ENCODE measurements around the gene MRPS9.

The MRPS9 gene

DNA sequence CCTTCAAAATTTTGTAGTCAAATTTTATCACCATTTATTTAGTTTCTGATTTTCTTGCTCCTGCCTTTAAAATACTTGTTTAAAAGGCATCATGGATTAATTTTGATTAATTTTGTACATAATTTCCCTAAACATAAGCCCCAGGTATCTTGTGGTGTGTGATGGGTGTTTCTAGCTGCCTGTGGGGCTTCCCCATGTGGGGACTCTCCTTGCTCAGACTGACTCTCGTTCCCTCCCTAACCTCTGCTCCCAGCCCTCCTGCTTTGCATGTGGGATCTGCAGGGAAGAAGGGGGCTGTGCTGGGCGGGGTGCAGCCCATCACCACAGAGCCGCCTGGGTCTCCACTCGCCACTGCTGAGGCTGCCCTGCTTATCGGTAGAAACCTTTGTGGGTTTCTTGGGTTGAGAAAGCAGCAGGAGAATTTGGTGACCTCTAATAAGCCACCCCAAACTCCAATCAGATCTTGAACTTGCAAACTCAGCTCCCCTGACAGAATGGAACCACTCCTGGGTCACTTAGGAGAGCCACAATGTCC is 72.5 kb downstream of the MRPS9 start:
- Histone ChIP-seq H3K4me1 (ENCODE audit: low read length) (peaks cover 22% of the 10 kb centered on the region), H3K4me3 (ENCODE audit: low read length) (no peak overlapping the region)

DNA sequence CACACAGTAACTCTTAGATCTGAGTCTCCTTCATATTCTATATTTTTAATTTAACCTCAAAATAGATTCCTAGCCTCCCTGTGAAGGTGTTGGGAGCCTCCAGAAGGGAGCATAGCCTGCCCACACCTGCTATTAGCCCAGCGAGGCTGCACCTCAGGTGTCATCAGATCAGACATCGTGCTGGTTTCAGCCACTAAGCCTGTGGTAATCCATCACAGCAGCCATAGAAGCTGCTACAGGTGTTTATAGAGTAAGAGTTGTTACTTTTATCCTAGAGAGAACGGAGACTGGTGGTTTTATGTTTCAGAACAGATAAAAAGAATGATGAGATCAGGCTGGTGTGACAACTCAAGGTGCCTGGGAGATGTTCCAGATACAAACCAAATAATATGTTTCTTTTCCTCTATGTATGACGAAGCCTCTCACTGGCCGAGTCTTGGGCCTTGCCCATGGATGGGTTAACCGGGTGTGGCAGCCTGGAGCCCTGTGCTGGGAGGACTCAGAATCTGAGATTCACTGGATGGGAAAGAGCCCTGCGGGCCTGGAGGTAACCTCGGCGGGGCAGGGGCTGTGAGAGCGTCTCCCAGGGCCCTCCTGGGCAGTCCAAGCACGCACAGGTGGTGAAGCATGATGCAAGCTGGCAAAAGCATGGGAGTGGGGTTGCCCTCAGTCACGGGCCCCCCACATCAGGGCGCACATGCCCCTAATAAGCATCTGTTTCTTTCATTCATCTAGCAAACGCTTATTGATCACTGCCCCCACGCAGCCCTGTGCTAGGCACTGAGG is 73.7 kb downstream of the MRPS9 start:
- Histone ChIP-seq H2AFZ (ENCODE audit: low read depth, low read length) (no peak overlapping the region), H3K4me2 (ENCODE audit: low read length) (no peak overlapping the region), H3K9ac (ENCODE audit: low read length) (no peak overlapping the region), H3K27me3 (ENCODE audit: low read depth, low read length) (no peaks in the 10 kb centered on the region), H3K36me3 (replicated peaks; ENCODE audit: low read depth, low read length) (no peaks in the 10 kb centered on the region), H3K4me1 (ENCODE audit: low read length) (peaks cover 14% of the 10 kb centered on the region), H3K79me2 (ENCODE audit: low read length) (no peaks in the 10 kb centered on the region), H4K20me1 (ENCODE audit: insufficient read depth, low read length) (no peaks in the 10 kb centered on the region), H3K27ac (ENCODE audit: low read length) (no peak overlapping the region), H3K9me3 (ENCODE audit: insufficient read depth, low read length) (no peaks in the 10 kb centered on the region), H3K4me3 (ENCODE audit: low read length) (no peak overlapping the region)
- TF ChIP-seq CTCF (IDR thresholded peaks at IDR 0.05; ENCODE audit: low read depth, low read length), result no peak

More for the DNA sequence above, 72.5 kb downstream of the MRPS9 start:
- H3K27me3 ChIP-seq (ENCODE audit: low read depth, low read length), result no peaks in the 10 kb centered on the region
- peak overlapping the region; percentile 47 for H3K4me2 ChIP-seq (ENCODE audit: low read length)
- TF ChIP-seq EZH2phosphoT487 (IDR thresholded peaks at IDR 0.05; ENCODE audit: low read depth) (no peak), CTCF (IDR thresholded peaks at IDR 0.05; ENCODE audit: low read depth, low read length) (no peak)
- H2AFZ ChIP-seq (ENCODE audit: low read depth, low read length), result no peak overlapping the region
- no peak overlapping the region for H3K9ac ChIP-seq (ENCODE audit: low read length)
- H4K20me1 ChIP-seq (ENCODE audit: insufficient read depth, low read length), result no peaks in the 10 kb centered on the region
- H3K79me2 ChIP-seq (ENCODE audit: low read length), result no peaks in the 10 kb centered on the region
- no peaks in the 10 kb centered on the region for H3K9me3 ChIP-seq (ENCODE audit: insufficient read depth, low read length)
- no peaks in the 10 kb centered on the region for H3K36me3 ChIP-seq (replicated peaks; ENCODE audit: low read depth, low read length)
- no peak overlapping the region for H3K27ac ChIP-seq (ENCODE audit: low read length)

GRCh38 chr2:105112345-105112744 is 74.5 kb downstream of the MRPS9 start:
- no peaks in the 10 kb centered on the region for H3K9me3 ChIP-seq (ENCODE audit: insufficient read depth, low read length)
- no peak overlapping the region for H3K27ac ChIP-seq (ENCODE audit: low read length)
- no peaks in the 10 kb centered on the region for H3K79me2 ChIP-seq (ENCODE audit: low read length)
- peaks cover 8% of the 10 kb centered on the region for H3K4me1 ChIP-seq (ENCODE audit: low read length)
- no peak overlapping the region for H3K4me3 ChIP-seq (ENCODE audit: low read length)
- H4K20me1 ChIP-seq (ENCODE audit: insufficient read depth, low read length), result no peaks in the 10 kb centered on the region
- H2AFZ ChIP-seq (ENCODE audit: low read depth, low read length), result no peak overlapping the region
- H3K27me3 ChIP-seq (ENCODE audit: low read depth, low read length), result no peaks in the 10 kb centered on the region
- H3K9ac ChIP-seq (ENCODE audit: low read length), result no peak overlapping the region
- H3K4me2 ChIP-seq (ENCODE audit: low read length), result no peak overlapping the region
- TF ChIP-seq EZH2phosphoT487 (IDR thresholded peaks at IDR 0.05; ENCODE audit: low read depth) (no peak), CTCF (IDR thresholded peaks at IDR 0.05; ENCODE audit: low read depth, low read length) (no peak)
- no peaks in the 10 kb centered on the region for H3K36me3 ChIP-seq (replicated peaks; ENCODE audit: low read depth, low read length)

DNA sequence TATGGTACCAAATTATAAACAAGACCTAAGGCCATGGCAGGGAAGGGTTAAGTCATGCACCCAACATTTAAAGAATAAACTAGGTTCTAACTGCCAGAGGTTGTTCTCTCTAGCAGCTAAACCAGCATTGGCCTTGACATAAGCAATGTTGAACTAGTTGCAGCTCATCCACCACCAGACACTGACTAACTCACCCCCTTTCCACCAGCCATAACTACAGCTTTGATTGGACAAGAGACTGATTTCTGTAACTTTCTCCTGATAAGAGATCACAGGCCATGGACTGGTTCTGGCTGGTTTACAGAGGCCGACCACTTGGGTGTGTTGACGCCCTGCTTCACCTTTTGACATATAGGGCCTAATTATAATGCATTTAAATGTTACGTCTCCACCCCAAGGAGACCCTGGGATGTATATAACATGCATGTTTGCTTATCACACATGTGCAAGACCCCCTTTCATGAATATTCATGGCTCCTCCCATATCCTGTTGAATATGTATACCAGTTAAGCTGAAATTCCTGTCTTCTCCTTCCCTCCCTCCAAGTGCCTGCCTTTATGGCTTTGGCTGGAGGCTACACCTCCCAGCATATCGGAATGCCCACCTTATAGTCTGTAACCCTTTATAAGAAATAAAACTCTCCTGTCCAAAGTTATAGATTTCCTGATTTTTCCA is 75.9 kb downstream of the MRPS9 start:
- Histone ChIP-seq H3K79me2 (ENCODE audit: low read length) (no peaks in the 10 kb centered on the region), H3K4me1 (ENCODE audit: low read length) (peaks cover 8% of the 10 kb centered on the region), H3K36me3 (replicated peaks; ENCODE audit: low read depth, low read length) (no peaks in the 10 kb centered on the region), H3K4me3 (ENCODE audit: low read length) (no peak overlapping the region), H4K20me1 (ENCODE audit: insufficient read depth, low read length) (no peaks in the 10 kb centered on the region), H2AFZ (ENCODE audit: low read depth, low read length) (no peak overlapping the region), H3K27ac (ENCODE audit: low read length) (no peak overlapping the region), H3K27me3 (ENCODE audit: low read depth, low read length) (no peaks in the 10 kb centered on the region), H3K9ac (ENCODE audit: low read length) (no peak overlapping the region), H3K4me2 (ENCODE audit: low read length) (no peak overlapping the region), H3K9me3 (ENCODE audit: insufficient read depth, low read length) (no peaks in the 10 kb centered on the region)
- no peak for TF ChIP-seq CTCF (IDR thresholded peaks at IDR 0.05; ENCODE audit: low read depth, low read length)
- no peak for TF ChIP-seq EZH2phosphoT487 (IDR thresholded peaks at IDR 0.05; ENCODE audit: low read depth)

Measured in OCI-LY3 (cell line).